Measurements from ENCODE around the gene KCNK13.
"Not testable (repeated sequence)": the region's sequence is repeated elsewhere in the genome, so short reads cannot be mapped to it uniquely, and the experiment has no call there.

KCNK13 gene

GRCh38 chr14:90061685-90062126 lies at the start of gene KCNK13:
TSS of gene KCNK13 (plus strand) at chr14:90061994. CDS start at chr14:90062206, 212 bp downstream.
- DNase-seq (ENCODE audit: low read depth) = no peak

- DNase-seq (ENCODE audit: low read depth) = peak; percentile 15
Observed at GRCh38 chr14:90017371-90017770, 44.4 kb upstream of the KCNK13 start.

GRCh38 chr14:90019824-90020523 lies 41.8 kb upstream of the KCNK13 start:
- DNase-seq (ENCODE audit: low read depth) = no peak

GRCh38 chr14:90023176-90023896 lies 38.5 kb upstream of the KCNK13 start:
- peak; percentile 79 for DNase-seq (ENCODE audit: low read depth)

- no peak for DNase-seq (ENCODE audit: low read depth)
Observed at GRCh38 chr14:90024910-90025309, 36.9 kb upstream of the KCNK13 start.

GRCh38 chr14:90026608-90027007 lies 35.2 kb upstream of the KCNK13 start:
- DNase-seq (ENCODE audit: low read depth) = not testable (repeated sequence)

- no peak for DNase-seq (ENCODE audit: low read depth)
Observed at GRCh38 chr14:90027842-90028241, 34.0 kb upstream of the KCNK13 start.

- DNase-seq (ENCODE audit: low read depth) = no peak
Observed at GRCh38 chr14:90034156-90034555, 27.6 kb upstream of the KCNK13 start.

GRCh38 chr14:90034835-90035525 lies 26.8 kb upstream of the KCNK13 start:
- DNase-seq (ENCODE audit: low read depth) = no peak

GRCh38 chr14:90039253-90040010 lies 22.4 kb upstream of the KCNK13 start:
- DNase-seq (ENCODE audit: low read depth) = peak; percentile 21

GRCh38 chr14:90040411-90040810 lies 21.4 kb upstream of the KCNK13 start:
- no peak for DNase-seq (ENCODE audit: low read depth)

- DNase-seq (ENCODE audit: low read depth) = no peak
Observed at GRCh38 chr14:90042496-90043252, 19.1 kb upstream of the KCNK13 start.

GRCh38 chr14:90045616-90046015 lies 16.2 kb upstream of the KCNK13 start:
- no peak for DNase-seq (ENCODE audit: low read depth)

GRCh38 chr14:90049390-90049789 lies 12.4 kb upstream of the KCNK13 start:
- no peak for DNase-seq (ENCODE audit: low read depth)

GRCh38 chr14:90050271-90050670 lies 11.5 kb upstream of the KCNK13 start:
- DNase-seq (ENCODE audit: low read depth) = no peak

GRCh38 chr14:90053044-90053443 lies 8.8 kb upstream of the KCNK13 start:
- no peak for DNase-seq (ENCODE audit: low read depth)

GRCh38 chr14:90054803-90055202 lies 7.0 kb upstream of the KCNK13 start:
- no peak for DNase-seq (ENCODE audit: low read depth)

GRCh38 chr14:90056826-90057225 lies 5.0 kb upstream of the KCNK13 start:
- DNase-seq (ENCODE audit: low read depth) = no peak

GRCh38 chr14:90058876-90059458 lies 2.8 kb upstream of the KCNK13 start:
- peak; percentile 14 for DNase-seq (ENCODE audit: low read depth)

GRCh38 chr14:90060312-90060964 lies 1.4 kb upstream of the KCNK13 start:
- peak; percentile 51 for DNase-seq (ENCODE audit: low read depth)

Measured in amniotic epithelial cell (primary cell).